GM19035 (cell line): ENCODE data around the gene TPO.
"Not testable (repeated sequence)": the region's sequence is repeated elsewhere in the genome, so short reads cannot be mapped to it uniquely, and the experiment has no call there.

ENCODE experiments used
- ATAC-seq: cut with Tn5 transposase; IDR thresholded peaks from one replicate; pipeline ENCODE4 v1.9.1; 2021; ENCODE audit not compliant: unreplicated experiment

Gene TPO

GRCh38 chr2:1413156-1413710 lies at the start of gene TPO:
Gene TPO, plus strand, starts transcription at chr2:1413463. Its CDS starts 946 bp downstream, at chr2:1414409.
- no peak for ATAC-seq

- no peak for ATAC-seq
These were observed 46.6 kb upstream of the TPO start for GRCh38 chr2:1366546-1367134.

GRCh38 chr2:1367601-1368000 lies 45.7 kb upstream of the TPO start:
- ATAC-seq, result no peak

- no peak for ATAC-seq
These were observed 43.4 kb upstream of the TPO start for GRCh38 chr2:1369905-1370304.

- ATAC-seq, result no peak
These were observed 42.8 kb upstream of the TPO start for GRCh38 chr2:1370461-1370860.

- ATAC-seq, result no peak
These were observed 42.2 kb upstream of the TPO start for GRCh38 chr2:1371082-1371481.

- no peak for ATAC-seq
These were observed 39.4 kb upstream of the TPO start for GRCh38 chr2:1373830-1374229.

- ATAC-seq, result no peak
These were observed 39.0 kb upstream of the TPO start for GRCh38 chr2:1374287-1374686.

GRCh38 chr2:1375794-1376193 lies 37.5 kb upstream of the TPO start:
- no peak for ATAC-seq

GRCh38 chr2:1377473-1377872 lies 35.8 kb upstream of the TPO start:
- ATAC-seq, result no peak

- no peak for ATAC-seq
These were observed 34.7 kb upstream of the TPO start for GRCh38 chr2:1378456-1379150.

GRCh38 chr2:1381644-1382043 lies 31.6 kb upstream of the TPO start:
- no peak for ATAC-seq

- ATAC-seq, result not testable (repeated sequence)
These were observed 25.1 kb upstream of the TPO start for GRCh38 chr2:1387954-1388725.

- ATAC-seq, result not testable (repeated sequence)
These were observed 23.1 kb upstream of the TPO start for GRCh38 chr2:1390118-1390517.

GRCh38 chr2:1393321-1393720 lies 19.9 kb upstream of the TPO start:
- ATAC-seq, result no peak

GRCh38 chr2:1394709-1395408 lies 18.4 kb upstream of the TPO start:
- ATAC-seq, result no peak

GRCh38 chr2:1397350-1397749 lies 15.9 kb upstream of the TPO start:
- ATAC-seq, result no peak

GRCh38 chr2:1398191-1398590 lies 15.1 kb upstream of the TPO start:
- ATAC-seq, result no peak

- ATAC-seq, result no peak
These were observed 12.1 kb upstream of the TPO start for GRCh38 chr2:1400943-1401735.

GRCh38 chr2:1402064-1402463 lies 11.2 kb upstream of the TPO start:
- no peak for ATAC-seq
